GM23248 (cell line): Measurements from ENCODE around the gene INTS4. TPM values are rescaled to one million over a fixed set of nuclear protein-coding genes. Genes with fewer than 3 reads are reported as not detected.
A peak's percentile ranks its signal among the peaks of the same experiment; 100 is the strongest.

ENCODE experiments used
- DNase-seq: peaks from one replicate; pipeline ENCODE4 v3.0.0-alpha.2; 2015
- H2AFZ ChIP-seq: fragments of 200-600 bp; sonication (generic); 2 replicates; pipeline ENCODE4 v1.6.1; 2016; ENCODE audit warnings: antibody characterized with exemption
- H3F3A ChIP-seq: fragments of 200-600 bp; sonication (generic); 2 replicates; pipeline ENCODE4 v1.6.1; 2016; ENCODE audit warnings: mild to moderate bottlenecking, antibody characterized with exemption, mixed run types; ENCODE audit not compliant: insufficient read depth
- H3K27ac ChIP-seq: fragments of 200-600 bp; sonication (generic); 2 replicates; pipeline ENCODE4 v1.5.1; 2016; ENCODE audit warnings: mild to moderate bottlenecking
- H3K27me3 ChIP-seq: fragments of 200-600 bp; sonication (generic); replicated peaks from 2 replicates; pipeline ENCODE4 v1.6.1; 2016; ENCODE audit warnings: mild to moderate bottlenecking; ENCODE audit not compliant: insufficient read depth
- H3K36me3 ChIP-seq: fragments of 200-600 bp; sonication (generic); 2 replicates; pipeline ENCODE4 v1.6.1; 2016; ENCODE audit warnings: low read depth, mild to moderate bottlenecking
- H3K4me1 ChIP-seq: fragments of 200-600 bp; sonication (generic); 2 replicates; pipeline ENCODE4 v1.6.1; 2016; ENCODE audit warnings: mild to moderate bottlenecking; ENCODE audit not compliant: insufficient read depth
- H3K4me2 ChIP-seq: fragments of 200-600 bp; sonication (generic); one replicate; pipeline ENCODE4 v1.6.1; 2016; ENCODE audit warnings: mild to moderate bottlenecking; ENCODE audit not compliant: unreplicated experiment
- H3K4me3 ChIP-seq: fragments of 200-600 bp; sonication (generic); 2 replicates; pipeline ENCODE4 v1.5.1; 2016; ENCODE audit warnings: mild to moderate bottlenecking
- H3K79me2 ChIP-seq: fragments of 200-600 bp; sonication (generic); 2 replicates; pipeline ENCODE4 v1.6.1; 2016; ENCODE audit warnings: mild to moderate bottlenecking; ENCODE audit not compliant: insufficient read depth
- H3K9ac ChIP-seq: fragments of 200-600 bp; sonication (generic); 2 replicates; pipeline ENCODE4 v1.6.1; 2016; ENCODE audit warnings: mild to moderate bottlenecking
- H3K9me2 ChIP-seq: fragments of 200-600 bp; sonication (generic); 2 replicates; pipeline ENCODE4 v1.6.1; 2016; ENCODE audit warnings: mixed run types, mild to moderate bottlenecking, moderate library complexity; ENCODE audit not compliant: insufficient read depth
- H3K9me3 ChIP-seq: fragments of 200-600 bp; sonication (generic); one replicate; pipeline ENCODE4 v1.6.1; 2017; ENCODE audit warnings: low read depth
- H4K20me1 ChIP-seq: fragments of 200-600 bp; sonication (generic); 2 replicates; pipeline ENCODE4 v1.6.0; 2016; ENCODE audit not compliant: insufficient read depth
- EZH2 ChIP-seq: fragments of 200-600 bp; sonication (generic); IDR thresholded peaks from 2 replicates; pipeline ENCODE4 v1.6.1; 2018; ENCODE audit warnings: antibody characterized with exemption, mild to moderate bottlenecking; ENCODE audit not compliant: insufficient read depth, poor library complexity, severe bottlenecking
- EZH2phosphoT487 ChIP-seq: fragments of 200-600 bp; sonication (generic); IDR thresholded peaks from 2 replicates; pipeline ENCODE4 v1.6.1; 2018; ENCODE audit warnings: antibody characterized with exemption, moderate library complexity, mild to moderate bottlenecking, low read depth; ENCODE audit not compliant: insufficient read depth
- WGBS, 2 experiments: methylation state at CpG; one replicate each; pipeline ENCODE4 v1.1.6; 2015 to 2017; ENCODE audit warnings: low lambda C conversion rate in 2 of 2, low coverage in 1 of 2; ENCODE audit errors: missing lambda C conversion rate in 2 of 2; 5-methylcytosine and 5-hydroxymethylcytosine counted together
- in situ Hi-C: fragments of 300-500 bp; cut with MboI; formaldehyde crosslinking; loops from 2 replicates; pipeline ENCODE4 v1.15.0; 2020
- polyA plus RNA-seq: library from polyadenylated mRNA; unstranded; fragments of >200 nt; fragmentation: Nextera tagmentation; extraction: Ambion mirVana; gene quantifications from 2 replicates; pipeline ENCODE4 v1.2.1, GENCODE V29; 2016
- total RNA-seq: library from RNA; depleted of rRNA; stranded (reverse); fragments of >200 nt; shearing (Covaris generic); gene quantifications from 2 replicates; pipeline ENCODE4 v1.2.3, GENCODE V29; 2014

Gene INTS4
- total and polyA plus RNA-seq, 2 experiments from 2014 or later, result 25.8 to 29.3 TPM

GRCh38 chr11:78037825-78038620, 43.6 kb upstream of the INTS4 start:
- no peaks in the 10 kb centered on the region for H3K36me3 ChIP-seq
- no peak overlapping the region for H3K4me3 ChIP-seq

GRCh38 chr11:78037056-78037455, 42.6 kb upstream of the INTS4 start:
- no peak overlapping the region for H3K9ac ChIP-seq
- no peaks in the 10 kb centered on the region for H3K9me2 ChIP-seq
- TF ChIP-seq EZH2phosphoT487, result no peak
- no peak for TF ChIP-seq EZH2
- H3F3A ChIP-seq, result peaks cover 13% of the 10 kb centered on the region
- H3K79me2 ChIP-seq, result peaks cover 7% of the 10 kb centered on the region; the same call in 1 of the 2 replicates
- no peak overlapping the region for H3K4me3 ChIP-seq
- no peak for DNase-seq
- no peaks in the 10 kb centered on the region for H4K20me1 ChIP-seq
- no peak overlapping the region for H3K27ac ChIP-seq
- H3K4me2 ChIP-seq, result no peak overlapping the region
- in situ Hi-C loops, result no loop called here
- no peaks in the 10 kb centered on the region for H3K9me3 ChIP-seq
- H3K36me3 ChIP-seq, result no peaks in the 10 kb centered on the region
- no peaks in the 10 kb centered on the region for H3K27me3 ChIP-seq
- H2AFZ ChIP-seq, result peak overlapping the region; percentile 28; the same call in 1 of the 2 replicates
- WGBS, 2 experiments, result 33 to 58% methylated on average over 3 of the region's 3 CpGs
- peaks cover 22% of the 10 kb centered on the region for H3K4me1 ChIP-seq

More at GRCh38 chr11:78037825-78038620, 43.6 kb upstream of the INTS4 start:
- in situ Hi-C loops, result no loop called here
- peaks cover 7% of the 10 kb centered on the region; the same call in 1 of the 2 replicates for H3K79me2 ChIP-seq
- peaks cover 13% of the 10 kb centered on the region for H3F3A ChIP-seq
- H3K4me2 ChIP-seq, result no peak overlapping the region
- H4K20me1 ChIP-seq, result no peaks in the 10 kb centered on the region
- peaks cover 22% of the 10 kb centered on the region for H3K4me1 ChIP-seq
- no peaks in the 10 kb centered on the region for H3K9me3 ChIP-seq
- no peaks in the 10 kb centered on the region for H3K27me3 ChIP-seq
- no peak overlapping the region for H2AFZ ChIP-seq
- no peak for DNase-seq
- no peaks in the 10 kb centered on the region for H3K9me2 ChIP-seq
- H3K9ac ChIP-seq, result no peak overlapping the region
- H3K27ac ChIP-seq, result no peak overlapping the region
- no peak for TF ChIP-seq EZH2phosphoT487
- no peak for TF ChIP-seq EZH2
- WGBS, 2 experiments, result 82 to 89% methylated on average over 9 of the region's 9 CpGs

DNA sequence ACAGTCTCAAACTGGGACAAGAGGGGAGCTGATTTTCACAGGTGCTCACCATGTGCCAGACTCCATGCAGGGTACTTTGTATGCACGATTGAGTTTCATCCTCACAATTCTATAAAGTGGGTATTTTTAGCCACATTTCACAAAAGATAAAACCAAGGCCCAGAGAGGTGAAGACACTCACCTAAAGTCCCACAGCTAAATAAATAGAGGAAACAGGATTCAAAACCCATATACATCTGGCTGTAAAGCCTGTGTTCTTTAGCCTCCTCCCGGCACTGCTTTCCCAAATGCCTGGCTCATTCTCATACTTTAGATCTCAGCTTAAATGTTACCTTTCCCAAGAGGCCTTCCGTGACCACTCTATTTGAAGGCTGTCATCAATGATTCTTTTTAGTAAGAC, 41.8 kb upstream of the INTS4 start:
- WGBS, 2 experiments, result 80% methylated on average over 3 of the region's 3 CpGs
- H3K27me3 ChIP-seq, result no peaks in the 10 kb centered on the region

GRCh38 chr11:78034623-78035022, 40.2 kb upstream of the INTS4 start:
- no peak overlapping the region for H3K4me3 ChIP-seq
- no peaks in the 10 kb centered on the region for H3K27me3 ChIP-seq
- H3K4me1 ChIP-seq, result peaks cover 14% of the 10 kb centered on the region
- no peaks in the 10 kb centered on the region for H3K9me3 ChIP-seq
- H4K20me1 ChIP-seq, result no peaks in the 10 kb centered on the region
- H3F3A ChIP-seq, result 0 out of 2 replicates have a peak, but pooled peaks cover 1% of the 10 kb centered on the region
- H3K9ac ChIP-seq, result no peak overlapping the region
- no peak for TF ChIP-seq EZH2phosphoT487
- no peak for TF ChIP-seq EZH2
- peak overlapping the region; percentile 32; the same call in 1 of the 2 replicates for H2AFZ ChIP-seq
- WGBS, 2 experiments, result 36 to 41% methylated on average over 10 of the region's 10 CpGs
- in situ Hi-C loops, result no loop called here
- no peaks in the 10 kb centered on the region for H3K9me2 ChIP-seq
- no peak for DNase-seq
- no peak overlapping the region for H3K27ac ChIP-seq
- no peaks in the 10 kb centered on the region for H3K79me2 ChIP-seq
- no peaks in the 10 kb centered on the region for H3K36me3 ChIP-seq
- no peak overlapping the region for H3K4me2 ChIP-seq

More for the DNA sequence above, 41.8 kb upstream of the INTS4 start:
- Histone ChIP-seq H3K27ac (no peak overlapping the region), H3K9me3 (no peaks in the 10 kb centered on the region), H3K36me3 (no peaks in the 10 kb centered on the region), H3K79me2 (0 out of 2 replicates have a peak, but pooled peaks cover 4% of the 10 kb centered on the region), H3K9me2 (no peaks in the 10 kb centered on the region), H3K4me2 (no peak overlapping the region), H4K20me1 (no peaks in the 10 kb centered on the region), H3K4me1 (peaks cover 22% of the 10 kb centered on the region), H3K9ac (no peak overlapping the region), H3F3A (peaks cover 13% of the 10 kb centered on the region), H2AFZ (peak overlapping the region; percentile 28; the same call in 1 of the 2 replicates), H3K4me3 (no peak overlapping the region)
- TF ChIP-seq EZH2phosphoT487, result no peak
- TF ChIP-seq EZH2, result no peak
- no peak for DNase-seq
- in situ Hi-C loops, result no loop called here
